Ishikawa (cell line): ENCODE data around the gene CHRNB4.

ENCODE experiments used
- CEBPB ChIP-seq: IDR thresholded peaks from 2 replicates; pipeline ENCODE4 v1.6.1; 2012
- EP300 ChIP-seq: IDR thresholded peaks from 2 replicates; pipeline ENCODE4 v1.6.1; 2012; ENCODE audit warnings: borderline replicate concordance
- RAD21 ChIP-seq: IDR thresholded peaks from 2 replicates; pipeline ENCODE4 v1.6.1; 2012; ENCODE audit warnings: low read depth
- TAF1 ChIP-seq: IDR thresholded peaks from 2 replicates; pipeline ENCODE4 v1.6.1; 2012; ENCODE audit warnings: low read depth, mild to moderate bottlenecking
- TF ChIP-seq, protein P1 (sequence below): IDR thresholded peaks from 2 replicates; pipeline ENCODE4 v1.6.1; 2012

- TF ChIP-seq, protein P1, sequence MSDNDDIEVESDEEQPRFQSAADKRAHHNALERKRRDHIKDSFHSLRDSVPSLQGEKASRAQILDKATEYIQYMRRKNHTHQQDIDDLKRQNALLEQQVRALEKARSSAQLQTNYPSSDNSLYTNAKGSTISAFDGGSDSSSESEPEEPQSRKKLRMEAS = no peak
- TF ChIP-seq TAF1 = no peak
- no peak for TF ChIP-seq CEBPB
- no peak for TF ChIP-seq RAD21
- no peak for TF ChIP-seq EP300
Measured at GRCh38 chr15:78668987-78669386, 28.0 kb upstream of the CHRNB4 start.
